ENCODE data around the gene SAMD4B.

DNA sequence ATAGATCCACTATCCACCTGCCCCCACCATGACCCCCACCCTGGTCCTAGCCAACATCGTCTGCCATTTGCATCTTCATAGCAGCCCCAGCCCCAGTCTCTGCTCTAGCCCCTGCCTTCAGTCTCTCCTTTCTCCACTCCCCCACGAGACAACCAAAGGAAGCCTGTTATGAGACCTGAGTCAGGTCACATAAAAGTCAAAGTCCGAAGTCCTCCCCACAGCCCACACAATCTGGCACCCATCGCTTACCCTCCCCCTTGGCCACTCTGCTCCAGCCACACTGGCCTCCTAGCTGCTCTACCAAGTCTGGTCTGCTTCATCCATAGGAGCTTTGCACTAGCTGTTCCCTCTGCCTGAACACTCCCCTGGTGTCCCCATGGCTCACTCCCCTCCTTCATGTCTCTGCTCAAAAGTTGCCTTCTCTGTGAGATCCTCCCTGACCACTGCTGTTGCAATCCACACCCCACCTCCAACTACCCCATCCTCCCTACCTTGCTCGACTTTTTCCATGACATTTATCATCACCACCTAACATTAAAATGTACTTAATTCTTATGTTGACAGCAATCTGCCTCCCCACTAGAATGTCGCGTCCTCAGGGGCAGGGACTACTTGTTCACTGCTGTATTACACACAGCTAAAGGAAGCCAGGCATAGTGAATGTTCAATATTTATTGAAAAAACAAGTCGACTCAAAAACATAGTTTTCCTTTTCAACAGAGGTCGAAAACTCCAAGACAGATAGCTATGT, 69.0 kb downstream of the SAMD4B start:
- no peak for TF ChIP-seq JUN (CRISPR knock-in tag; IDR thresholded peaks at IDR 0.05)
- TF ChIP-seq MAX (CRISPR knock-in tag; IDR thresholded peaks at IDR 0.05) = no peak
- TF ChIP-seq CREM (CRISPR knock-in tag; IDR thresholded peaks at IDR 0.05) = no peak
- no peak for TF ChIP-seq CDX4 (CRISPR knock-in tag; IDR thresholded peaks at IDR 0.05; ENCODE audit: borderline replicate concordance)
- TF ChIP-seq, protein P1, sequence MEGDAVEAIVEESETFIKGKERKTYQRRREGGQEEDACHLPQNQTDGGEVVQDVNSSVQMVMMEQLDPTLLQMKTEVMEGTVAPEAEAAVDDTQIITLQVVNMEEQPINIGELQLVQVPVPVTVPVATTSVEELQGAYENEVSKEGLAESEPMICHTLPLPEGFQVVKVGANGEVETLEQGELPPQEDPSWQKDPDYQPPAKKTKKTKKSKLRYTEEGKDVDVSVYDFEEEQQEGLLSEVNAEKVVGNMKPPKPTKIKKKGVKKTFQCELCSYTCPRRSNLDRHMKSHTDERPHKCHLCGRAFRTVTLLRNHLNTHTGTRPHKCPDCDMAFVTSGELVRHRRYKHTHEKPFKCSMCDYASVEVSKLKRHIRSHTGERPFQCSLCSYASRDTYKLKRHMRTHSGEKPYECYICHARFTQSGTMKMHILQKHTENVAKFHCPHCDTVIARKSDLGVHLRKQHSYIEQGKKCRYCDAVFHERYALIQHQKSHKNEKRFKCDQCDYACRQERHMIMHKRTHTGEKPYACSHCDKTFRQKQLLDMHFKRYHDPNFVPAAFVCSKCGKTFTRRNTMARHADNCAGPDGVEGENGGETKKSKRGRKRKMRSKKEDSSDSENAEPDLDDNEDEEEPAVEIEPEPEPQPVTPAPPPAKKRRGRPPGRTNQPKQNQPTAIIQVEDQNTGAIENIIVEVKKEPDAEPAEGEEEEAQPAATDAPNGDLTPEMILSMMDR (IDR thresholded peaks at IDR 0.05) = no peak
- TF ChIP-seq ZNF138 (CRISPR knock-in tag; conservative IDR thresholded peaks at IDR 0.05) = no peak
- TF ChIP-seq FOXK1 (CRISPR knock-in tag; IDR thresholded peaks at IDR 0.05) = no peak
- no peak for TF ChIP-seq NR1H2 (CRISPR knock-in tag; IDR thresholded peaks at IDR 0.05)
- TF ChIP-seq RELA (CRISPR knock-in tag; IDR thresholded peaks at IDR 0.05; ENCODE audit: borderline replicate concordance) = no peak
- TF ChIP-seq SP1 (CRISPR knock-in tag; conservative IDR thresholded peaks at IDR 0.05) = no peak

Data from WTC11 (cell line).